Astrocyte of the cerebellum (primary cell): ENCODE results near the gene RARB.

Experiments
- DNase-seq: peaks from one replicate; pipeline ENCODE4 v3.0.0-alpha.2; 2011; ENCODE audit warnings: low read depth
- H3K4me3 ChIP-seq: 2 replicates; pipeline ENCODE4 v1.5.1; 2011; ENCODE audit warnings: mild to moderate bottlenecking, low read depth, low read length, moderate library complexity
- CTCF ChIP-seq: IDR thresholded peaks from 2 replicates; pipeline ENCODE4 v1.5.1; 2012; ENCODE audit warnings: low read length, low read depth, moderate library complexity, mild to moderate bottlenecking; ENCODE audit errors: missing control alignments
- in situ Hi-C: cut with HindIII; loops from 2 replicates; pipeline ENCODE4 v1.10.0; 2017; ENCODE audit warnings: low sequenced_read_pairs

The RARB gene

GRCh38 chr3:25462495-25462894 lies 34.4 kb downstream of the RARB start:
- DNase-seq: no peak
- in situ Hi-C loops: no loop called here

GRCh38 chr3:25463836-25464418 lies 35.9 kb downstream of the RARB start:
- no peak for DNase-seq
- H3K4me3 ChIP-seq: no peak overlapping the region
- TF ChIP-seq CTCF: no peak
- in situ Hi-C loops: no loop called here

More at GRCh38 chr3:25462495-25462894, 34.4 kb downstream of the RARB start:
- H3K4me3 ChIP-seq: no peak overlapping the region
- no peak for TF ChIP-seq CTCF

- in situ Hi-C loops: no loop called here
- no peak overlapping the region for H3K4me3 ChIP-seq
- DNase-seq: no peak
- no peak for TF ChIP-seq CTCF
These were observed 37.3 kb downstream of the RARB start for GRCh38 chr3:25465266-25465860.

- in situ Hi-C loops: no loop called here
- DNase-seq: no peak
- peak; percentile 13 for TF ChIP-seq CTCF
- H3K4me3 ChIP-seq: no peak overlapping the region
These were observed 40.8 kb downstream of the RARB start for GRCh38 chr3:25468866-25469319.

- TF ChIP-seq CTCF: no peak
- no peak overlapping the region for H3K4me3 ChIP-seq
- DNase-seq: no peak
- in situ Hi-C loops: no loop called here
These were observed 41.5 kb downstream of the RARB start for GRCh38 chr3:25469558-25469957.

GRCh38 chr3:25471081-25471768 lies 43.2 kb downstream of the RARB start:
- TF ChIP-seq CTCF: no peak
- DNase-seq: no peak
- no peak overlapping the region for H3K4me3 ChIP-seq
- in situ Hi-C loops: no loop called here
